HG02943 (cell line): ENCODE measurements around the gene HAUS6.
"Not testable (repeated sequence)": the region's sequence is repeated elsewhere in the genome, so short reads cannot be mapped to it uniquely, and the experiment has no call there.

Source experiments
- ATAC-seq: cut with Tn5 transposase; IDR thresholded peaks from one replicate; pipeline ENCODE4 v1.9.1; 2021; ENCODE audit warnings: mild to moderate bottlenecking, low read depth, moderate library complexity; ENCODE audit not compliant: unreplicated experiment

Gene HAUS6

GRCh38 chr9:19048966-19049916, 53.5 kb downstream of the HAUS6 start, which contains the start of gene RRAGA:
TSS of gene RRAGA (plus strand) at chr9:19049427. CDS start at chr9:19049660, 233 bp downstream.
- ATAC-seq = peak; percentile 92

GRCh38 chr9:19036611-19037010, 66.1 kb downstream of the HAUS6 start:
- ATAC-seq = no peak

GRCh38 chr9:19033015-19033414, 69.7 kb downstream of the HAUS6 start, which contains the start of gene SAXO1:
TSS of gene SAXO1 (minus strand) at chr9:19033209. CDS start at chr9:19032908, 301 bp downstream.
- no peak for ATAC-seq

GRCh38 chr9:19032406-19032805, 70.3 kb downstream of the HAUS6 start:
- ATAC-seq = no peak

- ATAC-seq = no peak
Observed at GRCh38 chr9:19030899-19031298, 71.8 kb downstream of the HAUS6 start.

- no peak for ATAC-seq
Observed at GRCh38 chr9:19028835-19029451, 73.8 kb downstream of the HAUS6 start.

- no peak for ATAC-seq
Observed at GRCh38 chr9:19027825-19028224, 74.9 kb downstream of the HAUS6 start.

GRCh38 chr9:19026375-19026774, 76.3 kb downstream of the HAUS6 start:
- ATAC-seq = no peak

- ATAC-seq = no peak
Observed at GRCh38 chr9:19023078-19023477, 79.6 kb downstream of the HAUS6 start.

GRCh38 chr9:19022206-19022605, 80.5 kb downstream of the HAUS6 start:
- no peak for ATAC-seq

- ATAC-seq = not testable (repeated sequence)
Observed at GRCh38 chr9:19021649-19022048, 81.1 kb downstream of the HAUS6 start.

GRCh38 chr9:19020886-19021455, 81.7 kb downstream of the HAUS6 start:
- no peak for ATAC-seq

- ATAC-seq = no peak
Observed at GRCh38 chr9:19018201-19018600, 84.5 kb downstream of the HAUS6 start.

GRCh38 chr9:19009391-19009965, 93.2 kb downstream of the HAUS6 start:
- no peak for ATAC-seq
